Hypothalamus (tissue), 51 donors: ENCODE results near the gene SLC6A6.
"Not testable (repeated sequence)": the region's sequence is repeated elsewhere in the genome, so short reads cannot be mapped to it uniquely, and the experiment has no call there.

ENCODE experiments used
- DNase-seq, 51 donors: peaks; one replicate each; lab custom pipeline; 2025; lab: John Stamatoyannopoulos, UW

SLC6A6 gene

DNA sequence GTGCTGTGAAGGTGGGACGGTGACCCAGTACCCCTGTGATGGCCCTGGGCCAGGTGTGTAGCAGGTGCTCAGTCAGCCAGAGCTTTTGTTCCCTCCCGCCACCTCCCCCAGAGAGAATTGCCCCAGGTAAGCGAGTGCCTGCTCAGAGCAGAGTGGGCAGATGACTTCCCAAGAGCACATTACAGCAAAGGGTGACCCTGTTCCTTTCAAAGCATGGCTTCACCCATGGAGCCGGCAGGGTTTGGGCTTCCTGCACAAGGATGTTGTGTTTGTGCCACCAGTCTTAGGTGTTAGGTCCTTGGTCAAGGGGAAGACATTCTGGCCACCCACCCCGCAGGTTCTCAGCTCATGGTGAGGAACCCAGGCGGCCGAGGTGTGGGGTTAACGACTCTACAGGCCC, 30.7 kb downstream of the SLC6A6 start:
- no peak for DNase-seq

DNA sequence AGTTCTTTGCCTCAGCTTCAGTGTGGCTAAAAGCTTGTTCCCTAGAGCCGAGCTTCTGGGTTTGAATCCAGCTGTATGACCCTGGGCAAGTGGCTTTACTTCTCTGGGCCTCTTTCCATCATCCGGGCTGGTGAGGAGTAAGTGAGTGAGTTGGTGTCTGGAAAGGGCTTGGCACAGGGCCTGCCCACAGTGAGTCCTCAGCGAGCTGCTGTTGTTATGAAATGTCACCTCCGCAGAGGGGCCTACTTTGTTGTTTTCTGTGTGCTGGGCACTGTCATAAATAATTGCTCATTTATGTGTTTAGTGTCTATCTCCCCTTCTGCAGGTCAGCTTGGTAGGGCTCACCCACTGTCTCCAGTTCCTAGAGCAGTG, 31.7 kb downstream of the SLC6A6 start:
- DNase-seq: no peak

DNA sequence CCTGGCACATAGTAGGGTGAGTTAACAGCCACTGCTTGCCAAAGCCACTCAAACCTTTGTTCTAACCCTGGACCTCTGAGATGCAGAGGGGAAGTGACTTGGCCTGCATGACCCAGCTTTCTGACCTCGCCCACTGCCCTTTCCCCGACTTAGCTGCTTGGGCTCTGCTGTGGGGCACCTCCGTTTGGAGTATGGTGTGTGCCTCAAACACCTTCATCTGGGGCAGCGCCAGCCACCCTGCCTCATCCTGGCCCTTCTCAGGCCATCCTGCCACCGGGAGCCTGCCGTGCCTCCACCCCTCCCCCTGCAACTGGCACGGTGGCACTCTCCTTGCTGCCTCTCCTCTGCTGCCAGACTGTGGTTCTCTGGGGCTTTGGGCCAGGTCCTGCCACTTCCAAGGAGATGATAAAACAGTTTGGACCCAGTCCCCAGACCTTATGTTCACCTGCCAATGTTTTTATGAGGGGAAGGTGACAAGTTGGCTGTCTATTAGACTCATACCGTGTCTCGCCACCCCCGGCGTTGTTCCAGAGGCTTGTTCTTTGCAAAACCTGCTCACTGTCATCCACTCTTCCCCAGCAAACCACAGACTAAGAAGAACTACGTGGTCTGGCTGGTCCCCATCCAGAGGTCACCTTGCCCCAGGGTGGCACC, 32.2 kb downstream of the SLC6A6 start:
- peak in 7 of 51 donors; percentile 16 to 42 (median 26) for DNase-seq

DNA sequence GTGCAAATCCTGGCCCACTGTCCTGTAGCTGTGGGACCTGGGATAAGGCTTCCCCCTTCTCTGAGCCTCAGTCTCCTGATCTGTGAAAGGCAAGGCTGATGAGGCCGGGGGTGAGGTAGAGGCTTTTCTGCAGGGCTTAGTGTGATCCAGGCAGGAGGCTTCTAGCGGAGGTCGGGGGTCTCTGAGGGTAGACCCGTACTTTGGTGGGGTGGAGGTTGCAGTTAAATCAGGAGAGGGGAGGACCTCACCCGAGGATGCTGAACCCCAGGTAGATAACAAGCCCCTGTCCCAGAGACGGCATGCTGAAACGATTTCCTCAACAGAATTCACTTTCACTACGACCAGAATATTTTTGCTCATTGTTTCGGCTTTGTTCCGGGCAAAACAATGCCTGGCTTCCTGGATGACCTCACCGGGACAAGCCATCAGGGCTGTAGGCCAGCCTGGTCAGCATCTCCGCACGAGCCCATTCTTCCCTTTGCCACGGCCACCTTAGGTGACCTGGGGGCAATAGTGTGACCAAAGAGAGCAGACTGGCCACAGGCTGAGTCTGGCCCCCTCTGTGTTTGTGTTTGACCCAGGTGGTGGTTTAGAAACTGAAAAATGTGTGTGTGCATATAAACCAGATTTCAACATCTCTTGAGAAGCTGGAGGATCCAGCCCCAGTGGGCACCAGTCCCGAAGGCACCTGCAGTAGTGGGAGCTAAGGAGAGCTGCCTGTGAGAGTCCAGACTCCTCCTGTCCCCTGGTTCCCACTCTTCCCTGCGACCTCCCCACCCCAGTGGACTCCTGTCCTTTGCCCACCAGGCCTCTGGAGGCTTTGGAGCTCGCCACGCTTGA, 33.0 kb downstream of the SLC6A6 start:
- DNase-seq: peak in 11 of 51 donors; percentile 20 to 56 (median 38)

DNA sequence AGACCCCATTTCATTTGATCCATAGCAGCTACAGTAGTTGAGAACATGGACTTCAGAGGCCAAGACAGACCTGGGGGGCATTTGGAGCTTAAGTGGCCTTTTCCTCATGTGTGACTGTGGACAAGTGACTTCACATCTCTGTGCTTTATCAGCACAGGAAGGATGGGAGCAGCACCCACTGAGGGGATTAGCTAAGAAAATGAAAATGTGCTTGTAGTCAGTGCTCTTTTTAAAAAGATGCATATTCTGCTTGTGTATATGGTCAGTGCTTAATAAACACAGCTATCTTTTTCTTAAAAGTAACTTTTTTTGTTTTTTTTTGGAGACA, 34.5 kb downstream of the SLC6A6 start:
- DNase-seq: no peak

DNA sequence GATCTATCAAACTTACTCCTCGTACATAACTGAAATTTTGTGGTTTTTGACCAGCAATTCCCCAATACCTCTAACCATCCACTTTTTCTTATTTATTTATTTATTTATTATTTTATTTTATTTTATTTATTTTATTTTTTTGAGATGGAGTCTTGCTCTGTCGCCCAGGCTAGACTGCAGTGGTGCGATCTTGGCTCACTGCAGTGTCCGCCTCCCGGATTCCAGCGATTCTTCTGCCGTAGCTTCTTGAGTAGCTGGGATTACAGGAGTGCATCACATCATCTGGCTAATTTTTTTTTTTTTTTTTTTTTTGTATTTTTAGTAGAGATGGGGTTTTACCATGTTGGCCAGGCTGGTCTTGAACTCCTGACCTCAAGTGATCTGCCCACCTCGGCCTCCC, 35.3 kb downstream of the SLC6A6 start:
- not testable (repeated sequence) for DNase-seq

DNA sequence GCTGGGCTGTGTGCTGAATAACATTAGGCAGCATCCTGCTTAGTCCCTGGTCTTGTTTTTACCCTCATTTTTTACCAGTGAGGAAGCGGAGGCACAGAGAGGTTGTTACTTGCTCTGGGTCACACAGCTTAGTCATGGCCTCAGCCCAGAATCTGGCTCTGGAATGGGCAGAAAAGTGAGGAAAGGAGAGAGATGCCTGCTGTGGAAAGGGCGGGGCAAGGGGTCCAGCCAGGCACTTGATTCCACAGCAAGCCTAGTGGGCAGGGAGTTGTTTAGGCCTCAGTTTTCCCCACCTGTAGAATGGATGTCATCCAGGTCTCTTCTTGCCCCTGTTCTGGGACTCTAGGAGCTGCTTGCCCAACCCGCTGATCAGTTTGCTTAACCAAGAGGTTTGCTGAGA, 35.9 kb downstream of the SLC6A6 start:
- DNase-seq: no peak

DNA sequence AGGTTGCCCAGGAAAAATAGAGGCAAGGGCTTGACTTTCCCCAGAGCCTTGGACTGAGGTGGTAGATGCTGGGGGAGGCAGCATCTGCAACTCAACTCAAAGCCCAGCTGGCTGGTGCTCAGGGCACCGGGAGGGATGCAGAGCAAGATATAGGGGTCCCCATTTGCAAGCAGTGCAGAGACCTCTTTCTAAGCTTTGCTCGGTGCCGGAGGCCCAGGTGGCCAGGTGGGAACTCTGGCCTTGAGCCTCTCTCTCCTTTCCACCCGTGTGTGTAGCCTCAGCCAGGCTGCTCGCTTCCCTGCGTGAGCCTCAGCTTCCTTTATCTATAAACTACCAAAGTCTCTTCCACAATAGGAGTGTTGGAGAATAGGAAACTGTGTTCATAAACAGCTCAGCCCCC, 36.5 kb downstream of the SLC6A6 start:
- DNase-seq: no peak

DNA sequence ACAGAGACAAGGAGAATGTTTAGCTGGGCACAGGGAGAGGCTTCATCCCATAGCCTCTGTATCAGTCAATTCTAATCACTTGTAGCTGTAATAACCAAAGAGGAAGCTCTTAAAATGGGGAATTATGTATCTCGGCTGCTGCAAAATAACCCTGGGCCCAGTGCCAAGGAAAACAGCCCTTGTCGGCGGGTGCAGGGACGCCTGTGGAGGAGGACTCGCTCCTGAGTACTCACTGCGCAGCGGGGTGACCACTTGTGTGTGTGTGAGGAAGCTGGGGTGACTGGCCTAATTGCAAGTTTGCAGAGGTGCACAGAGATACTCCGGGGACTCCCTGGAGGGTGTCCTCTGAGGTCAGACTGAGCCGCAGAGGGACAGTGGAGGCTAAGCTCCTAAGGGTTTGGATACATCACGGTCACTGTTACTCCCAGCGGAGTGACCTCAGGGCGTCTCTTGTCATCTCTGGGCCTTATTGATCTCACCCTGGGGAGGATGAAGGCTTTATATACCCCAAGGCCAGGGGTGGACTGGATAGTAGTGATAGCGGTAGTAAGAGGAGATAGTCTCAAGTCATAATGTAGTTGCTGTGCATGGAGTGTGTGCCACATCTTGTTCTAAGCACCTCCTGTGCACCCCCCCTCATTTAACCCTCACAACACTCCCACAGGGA, 37.2 kb downstream of the SLC6A6 start:
- DNase-seq: peak in 7 of 51 donors; percentile 14 to 41 (median 20)

DNA sequence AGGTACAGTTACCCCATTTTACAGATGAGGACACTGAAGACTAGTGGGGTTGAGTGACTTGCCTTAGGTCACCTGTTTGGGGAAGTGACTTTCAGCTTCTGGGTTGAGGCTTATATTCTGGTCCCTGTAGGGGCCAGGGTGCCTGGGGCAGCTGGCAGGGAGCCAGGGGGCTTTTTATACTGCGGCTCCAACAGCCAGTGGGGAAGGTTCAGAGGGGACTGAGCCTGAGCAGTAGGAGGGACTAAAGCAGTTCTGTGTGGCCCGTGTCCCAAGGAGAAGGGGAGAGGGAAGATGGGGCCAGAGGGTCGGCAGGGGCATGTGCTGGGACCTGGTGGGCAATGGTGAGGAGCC, 37.7 kb downstream of the SLC6A6 start:
- DNase-seq: no peak

DNA sequence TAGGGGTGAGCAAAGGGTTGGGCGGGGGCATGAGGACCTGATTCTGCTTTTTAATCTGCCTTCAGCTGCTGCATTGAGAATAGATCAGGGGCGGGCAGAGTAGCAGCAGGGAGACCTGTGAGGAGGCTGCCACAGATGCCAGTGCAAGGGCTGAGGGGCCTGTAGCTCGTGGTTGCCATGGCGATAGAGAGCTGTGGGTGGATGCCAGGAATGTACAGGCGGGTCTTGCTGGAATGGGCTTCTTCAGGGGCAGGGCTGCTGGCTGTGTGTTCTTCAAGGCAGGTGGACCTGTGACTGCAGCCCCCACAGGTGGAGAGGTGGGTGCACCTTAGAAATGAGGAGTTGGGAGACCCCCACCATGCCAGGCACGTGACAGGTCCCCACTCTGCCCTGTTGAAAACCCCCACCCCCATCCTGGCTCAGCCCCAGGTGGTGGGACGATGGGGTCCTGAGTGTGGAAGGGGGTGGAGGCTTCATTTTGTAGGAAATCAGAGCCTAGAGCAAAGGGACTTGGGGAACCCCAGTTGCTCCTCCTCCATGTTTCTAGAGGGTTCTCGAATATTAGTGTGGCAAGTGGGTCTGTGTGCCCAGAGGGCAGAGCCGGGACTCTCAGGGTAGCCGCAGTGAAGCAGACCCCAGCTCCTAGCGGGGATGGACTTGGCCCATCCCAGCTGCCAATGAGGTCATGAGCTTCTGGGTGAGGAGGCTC, 38.3 kb downstream of the SLC6A6 start:
- peak in 13 of 51 donors; percentile 13 to 58 (median 35) for DNase-seq

DNA sequence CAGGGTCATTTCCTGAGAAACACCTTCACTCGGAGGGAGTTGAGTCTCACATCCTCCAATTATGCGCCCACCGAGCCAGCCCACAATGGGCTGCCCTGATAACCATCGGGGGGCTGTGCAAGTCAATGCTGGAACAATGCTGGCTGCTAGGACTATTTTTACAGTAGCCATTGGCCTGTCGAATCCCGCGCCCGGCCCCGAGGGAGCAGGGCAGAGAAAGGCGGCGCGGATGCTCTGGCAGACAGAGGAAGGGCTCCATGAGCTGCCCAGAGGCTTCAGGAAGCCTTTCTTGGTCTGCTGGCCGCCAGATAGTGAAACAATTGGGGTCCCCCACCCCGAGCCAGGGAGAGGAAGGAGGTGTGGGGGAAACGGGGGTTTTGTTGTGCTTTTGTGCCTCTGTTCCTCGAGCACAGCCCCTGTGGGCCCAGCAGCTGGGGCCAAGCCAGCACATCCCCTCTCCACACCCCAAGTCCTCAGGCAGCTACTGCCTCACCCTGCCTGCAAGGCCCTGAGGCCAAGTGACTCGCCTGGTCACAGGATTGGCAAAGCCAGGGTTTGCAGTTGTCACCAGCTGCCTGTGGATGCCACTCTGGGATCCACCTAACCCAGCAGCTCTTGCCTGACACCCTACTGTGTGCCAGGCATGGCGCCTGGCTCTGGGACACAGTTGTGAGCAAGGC, 39.0 kb downstream of the SLC6A6 start:
- DNase-seq: no peak

DNA sequence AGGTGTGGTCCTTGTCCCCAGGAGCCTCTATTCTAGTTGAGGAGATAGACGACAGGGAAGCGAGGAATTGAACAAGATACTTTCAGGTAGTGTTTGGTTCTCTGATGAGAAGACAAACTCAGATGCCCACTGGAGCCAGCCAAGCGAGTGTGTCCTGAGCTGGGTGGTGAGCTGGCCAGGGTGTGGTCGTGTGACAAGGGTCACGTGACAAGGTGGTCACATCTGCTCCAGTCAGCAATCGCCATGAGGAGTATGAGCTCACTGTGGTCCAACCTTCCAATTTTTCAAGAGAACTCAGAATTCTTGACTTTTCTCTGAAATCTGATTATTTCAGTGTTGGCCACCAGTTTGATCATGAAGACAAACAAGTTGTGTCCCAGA, 39.5 kb downstream of the SLC6A6 start:
- DNase-seq: no peak

DNA sequence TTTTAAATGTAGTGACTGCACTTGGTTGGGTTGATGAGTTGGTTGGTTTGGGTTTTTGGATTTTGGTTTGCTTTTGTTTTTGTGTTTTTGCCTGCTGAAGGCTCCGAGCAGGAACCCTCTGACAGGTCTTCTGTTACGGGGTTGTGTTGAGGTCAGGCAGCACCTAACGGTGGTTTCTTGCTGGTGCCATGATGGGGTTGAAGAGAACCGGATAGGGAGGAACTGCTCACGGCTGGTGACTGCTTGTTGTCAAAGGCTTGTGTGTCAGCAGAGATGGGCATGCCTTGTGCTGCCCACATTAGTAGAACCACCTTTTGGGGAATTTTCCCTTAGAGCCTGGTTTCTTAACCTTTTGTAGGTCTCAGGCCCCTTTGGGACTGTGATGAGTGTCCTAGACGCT, 42.0 kb downstream of the SLC6A6 start:
- no peak for DNase-seq

DNA sequence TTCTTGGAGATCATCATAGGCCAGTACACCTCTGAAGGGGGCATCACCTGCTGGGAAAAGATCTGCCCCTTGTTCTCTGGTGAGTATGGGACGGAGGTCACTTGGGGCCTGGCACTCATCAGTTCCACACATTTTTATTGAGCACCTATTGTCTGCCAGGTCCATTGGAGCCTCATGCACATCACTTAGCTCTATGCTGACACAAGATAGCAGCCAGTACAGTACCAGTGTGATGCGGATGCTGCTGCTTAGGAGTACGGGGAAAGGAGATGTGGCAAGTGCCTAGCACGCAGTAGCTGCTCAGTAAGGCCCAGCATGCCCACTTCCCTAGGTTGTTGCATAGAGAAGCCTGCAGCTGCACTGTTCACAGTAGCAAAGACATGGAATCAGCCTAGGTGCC, 43.4 kb downstream of the SLC6A6 start:
- no peak for DNase-seq

DNA sequence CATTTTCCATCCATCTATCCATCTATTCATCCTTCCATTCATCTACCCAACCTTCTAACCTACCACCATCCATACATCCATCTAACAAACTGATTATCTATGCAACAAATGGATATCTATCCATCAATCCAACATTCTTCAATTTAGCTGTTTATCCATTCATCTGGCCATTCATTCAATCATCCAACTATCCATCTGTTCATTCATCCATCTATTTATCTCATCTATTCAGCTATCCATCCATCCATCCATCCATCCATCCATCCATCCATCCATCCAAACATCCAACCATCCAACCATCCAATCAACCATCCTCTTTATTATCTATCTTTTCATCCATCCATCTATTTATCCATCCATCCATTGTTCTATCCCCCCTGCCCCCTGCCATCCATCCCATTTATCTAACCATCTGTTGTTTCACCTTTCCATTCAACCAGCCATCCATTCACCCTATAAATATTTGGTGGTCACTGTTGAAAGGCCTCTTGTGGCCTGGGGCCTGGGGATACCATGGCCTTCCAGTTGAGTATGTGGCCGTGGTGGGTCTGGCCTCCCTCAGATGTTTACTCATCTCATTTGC, 44.7 kb downstream of the SLC6A6 start:
- DNase-seq: no peak

DNA sequence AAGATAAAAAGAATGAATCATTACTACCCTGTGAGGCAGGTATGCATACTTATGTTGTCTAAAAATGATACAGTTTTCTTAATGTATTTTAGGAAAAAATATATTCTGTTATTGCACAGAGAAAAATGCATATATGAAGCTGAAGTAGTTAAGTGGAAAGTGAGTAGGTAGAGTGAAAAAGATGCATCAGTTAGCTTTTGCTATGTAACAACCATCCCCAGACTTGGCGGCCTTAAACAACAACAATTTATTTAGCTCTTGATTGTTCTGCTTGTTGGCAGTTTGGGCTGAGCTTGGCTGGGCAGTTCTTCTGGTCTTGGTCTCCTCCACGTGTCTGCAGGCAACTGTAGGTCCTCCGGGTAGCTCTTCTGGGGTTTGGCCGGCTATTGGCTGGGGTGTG, 45.7 kb downstream of the SLC6A6 start:
- DNase-seq: no peak

DNA sequence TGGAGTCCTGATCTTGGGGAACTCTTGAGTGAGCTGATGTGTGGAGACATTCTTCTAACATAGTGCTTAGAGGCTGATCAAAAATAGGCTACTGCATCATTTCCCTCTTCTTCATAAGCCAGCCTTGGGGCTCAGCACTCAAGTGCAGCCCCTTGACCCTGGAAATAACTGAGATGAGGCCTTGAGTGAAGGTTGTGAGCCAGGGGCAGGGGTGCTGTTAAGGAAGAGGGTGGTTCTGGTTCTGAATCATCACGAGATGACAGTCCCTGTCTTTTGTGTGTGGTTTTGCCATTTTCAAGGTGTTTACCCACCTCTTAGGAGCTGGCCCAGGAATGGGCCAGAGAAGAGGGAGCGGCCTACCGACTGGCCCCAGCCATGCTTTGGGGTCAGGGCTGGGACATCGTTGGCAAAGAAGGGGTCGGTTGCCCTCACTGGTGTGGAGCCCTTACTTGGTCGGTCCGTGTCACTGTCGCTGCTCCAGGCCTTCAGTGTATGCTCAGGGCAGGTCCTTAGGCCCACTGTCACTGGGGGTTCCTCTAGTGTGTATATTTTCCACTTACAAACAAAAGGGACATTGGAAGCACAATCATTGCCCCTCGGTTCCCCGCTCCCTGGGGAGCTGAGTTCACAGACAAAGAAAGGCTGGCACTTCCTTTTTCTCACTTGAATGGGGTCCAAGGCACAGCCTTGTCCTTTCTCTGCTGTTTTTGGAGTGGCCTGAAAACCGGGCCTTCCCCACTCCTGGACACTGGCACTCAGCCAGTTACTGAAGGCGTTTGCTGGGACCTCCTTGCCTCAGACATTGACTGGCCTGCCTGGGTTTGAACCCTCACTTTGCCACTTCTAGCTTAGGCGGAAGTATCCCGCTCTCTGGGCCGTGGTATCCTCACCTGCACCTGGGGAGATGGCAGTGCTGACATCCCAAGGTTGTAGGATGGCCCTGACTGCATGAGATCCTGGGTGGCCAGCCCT, 46.6 kb downstream of the SLC6A6 start:
- peak in 2 of 51 donors; percentile 17 to 31 for DNase-seq

DNA sequence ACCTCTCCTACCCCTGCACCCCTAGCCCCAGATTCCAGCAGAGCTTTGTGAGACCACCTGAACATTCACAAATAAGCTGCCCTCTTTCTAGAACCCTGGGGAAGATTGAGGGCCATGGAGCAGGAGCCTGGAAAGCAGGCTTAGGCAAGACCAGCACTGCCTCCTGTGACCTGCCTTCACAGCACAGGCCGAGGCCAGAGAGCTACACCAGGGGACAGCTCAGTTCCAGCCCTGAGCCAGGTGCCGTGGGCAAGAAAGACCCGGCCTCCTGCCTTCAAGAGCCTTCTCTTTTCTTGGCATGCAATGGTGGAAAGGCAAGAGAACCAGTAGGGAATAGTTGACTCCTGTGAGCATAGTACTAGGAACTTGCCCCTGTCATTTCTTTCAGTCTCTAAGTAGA, 48.1 kb downstream of the SLC6A6 start:
- no peak for DNase-seq
